Stimulated activated CD8-positive, alpha-beta memory T cell treated with anti-CD3 and anti-CD28 coated beads, Interleukin-12 subunit alpha, Interleukin-12 subunit beta, amount 100 ng/mL, for 24 hours (primary cell): ENCODE results near the gene ZDHHC8.

ENCODE experiments used
- DNase-seq: peaks from one replicate; pipeline ENCODE4 v3.0.0-alpha.2; 2020; ENCODE audit errors: extremely low read depth

Gene ZDHHC8

DNA sequence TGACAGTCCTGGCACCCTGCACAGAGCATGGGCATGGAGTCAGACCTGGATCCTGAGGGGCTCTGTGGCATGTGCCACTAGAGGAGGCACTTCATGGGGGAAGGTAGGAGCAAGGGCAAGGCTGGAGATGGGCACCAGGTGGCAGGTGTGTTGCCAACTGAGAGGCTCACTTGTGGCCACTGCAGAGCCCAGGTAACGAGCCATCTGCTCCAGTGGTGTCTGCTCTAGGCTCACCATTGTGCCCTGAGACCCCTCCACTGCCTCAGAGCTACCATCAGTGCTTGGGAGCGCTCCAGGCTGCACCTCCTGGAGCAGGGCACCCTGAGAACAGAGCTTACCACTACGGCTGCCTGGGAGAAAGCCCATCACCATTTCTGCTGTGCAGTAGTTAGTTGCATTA, 1.3 kb upstream of the ZDHHC8 start:
- DNase-seq, result no peak

DNA sequence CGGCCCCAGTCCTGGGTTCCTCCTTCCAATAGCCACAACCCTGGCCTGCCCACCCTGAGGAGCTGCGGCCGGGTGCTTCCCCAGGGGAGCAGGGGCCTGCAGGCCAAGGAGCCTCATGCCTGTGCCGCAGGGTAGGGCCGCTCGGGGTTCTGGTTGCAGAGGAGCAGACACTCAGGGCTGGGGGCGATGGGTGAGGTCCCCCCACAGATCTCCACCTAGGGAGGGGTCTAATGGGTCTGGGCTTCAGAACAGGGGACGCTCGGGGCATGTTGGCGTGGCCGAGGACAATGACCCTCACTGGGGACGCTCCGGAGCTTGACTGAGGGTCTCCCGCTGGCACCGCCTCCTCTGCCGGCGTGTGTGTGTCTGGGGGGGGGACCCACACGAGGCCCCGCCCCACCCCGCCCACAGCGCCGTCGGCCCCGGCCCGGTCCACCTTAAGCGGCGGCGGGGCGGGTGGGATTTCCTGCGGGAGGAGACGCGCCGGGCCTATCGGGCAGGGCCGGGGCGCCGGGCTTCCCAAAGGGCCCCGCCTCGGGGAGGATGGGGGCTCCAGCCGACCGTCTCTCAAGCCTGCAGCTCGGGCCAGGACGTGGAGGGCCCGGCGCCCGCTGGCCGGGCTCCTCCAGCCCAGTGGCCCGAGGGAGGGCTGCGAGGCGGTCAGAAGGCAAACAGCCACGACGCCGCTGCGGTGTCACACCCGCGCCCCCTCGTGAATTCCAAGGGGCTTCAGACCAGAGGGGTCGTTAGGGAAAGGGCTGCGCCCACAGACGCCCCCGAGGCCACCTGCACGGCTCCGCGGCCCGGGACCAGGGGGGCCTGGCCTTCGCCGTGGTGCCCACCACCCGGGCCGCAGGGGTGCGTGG, 640 bp upstream of the ZDHHC8 start:
- peak; percentile 58 for DNase-seq

DNA sequence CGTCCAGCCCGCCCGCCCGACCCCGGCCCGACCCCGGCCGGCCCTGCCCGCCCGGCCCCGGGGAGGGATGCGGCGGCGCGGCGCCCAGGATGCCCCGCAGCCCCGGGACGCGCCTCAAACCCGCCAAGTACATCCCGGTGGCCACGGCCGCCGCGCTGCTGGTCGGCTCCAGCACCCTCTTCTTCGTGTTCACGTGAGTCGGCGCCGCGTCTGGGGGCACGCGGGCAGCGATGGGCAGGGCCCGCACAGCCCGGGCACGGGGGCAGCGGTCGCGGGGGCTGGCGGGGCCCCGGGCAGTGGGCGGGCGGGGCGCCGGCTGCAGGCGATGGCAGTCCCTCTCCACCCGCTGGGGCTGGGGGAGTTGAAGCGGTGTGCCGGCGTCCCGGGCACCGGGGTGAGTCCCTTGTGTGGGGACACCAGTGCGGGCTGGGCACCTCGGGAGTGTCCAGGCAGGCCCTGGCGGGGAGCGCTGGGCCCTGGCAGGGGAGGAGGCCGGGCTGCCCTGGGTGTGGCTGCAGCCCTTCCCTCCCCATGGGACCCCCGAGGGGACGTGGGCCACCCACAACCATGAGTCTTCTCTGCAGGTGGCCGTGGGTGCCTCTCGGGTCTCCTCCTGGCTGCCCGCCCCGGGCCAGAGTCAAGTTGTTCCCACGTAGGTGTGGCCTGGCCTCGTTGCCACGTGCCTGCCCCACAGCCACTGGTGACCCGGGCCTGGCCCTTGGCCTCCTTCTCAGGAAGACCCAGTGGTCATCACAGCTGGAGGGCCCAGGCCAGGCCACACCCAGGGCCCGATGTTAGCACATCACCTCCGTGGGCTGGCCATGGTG, 468 bp downstream of the ZDHHC8 start:
- no peak for DNase-seq

DNA sequence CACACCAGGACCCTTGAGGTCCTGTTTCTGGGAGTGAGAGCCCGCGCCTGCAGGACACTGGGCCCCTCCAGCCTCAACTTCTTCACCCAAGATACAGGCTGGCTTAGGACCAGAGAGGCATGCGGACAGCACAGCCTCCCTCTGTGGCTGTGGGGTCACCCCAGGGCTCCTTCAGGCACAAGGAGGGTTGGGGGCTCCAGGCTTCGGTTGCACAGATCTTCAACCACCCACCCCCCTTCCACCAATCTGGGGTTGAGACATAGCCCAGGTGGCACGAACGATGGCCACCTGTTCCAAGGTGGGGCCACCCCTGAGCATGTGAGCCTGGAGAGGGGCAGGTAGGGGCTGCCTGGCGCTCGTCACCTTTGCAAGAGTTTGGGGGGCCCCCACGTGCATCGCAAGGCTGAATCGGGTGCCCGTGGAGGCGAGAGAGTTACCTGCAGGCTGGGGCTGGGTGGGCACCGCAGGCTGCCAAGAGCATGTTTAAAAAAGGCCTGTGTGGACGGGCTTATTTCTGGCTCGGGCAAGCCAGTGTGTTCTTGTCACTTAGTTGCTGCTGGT, 1.2 kb downstream of the ZDHHC8 start:
- DNase-seq, result no peak

DNA sequence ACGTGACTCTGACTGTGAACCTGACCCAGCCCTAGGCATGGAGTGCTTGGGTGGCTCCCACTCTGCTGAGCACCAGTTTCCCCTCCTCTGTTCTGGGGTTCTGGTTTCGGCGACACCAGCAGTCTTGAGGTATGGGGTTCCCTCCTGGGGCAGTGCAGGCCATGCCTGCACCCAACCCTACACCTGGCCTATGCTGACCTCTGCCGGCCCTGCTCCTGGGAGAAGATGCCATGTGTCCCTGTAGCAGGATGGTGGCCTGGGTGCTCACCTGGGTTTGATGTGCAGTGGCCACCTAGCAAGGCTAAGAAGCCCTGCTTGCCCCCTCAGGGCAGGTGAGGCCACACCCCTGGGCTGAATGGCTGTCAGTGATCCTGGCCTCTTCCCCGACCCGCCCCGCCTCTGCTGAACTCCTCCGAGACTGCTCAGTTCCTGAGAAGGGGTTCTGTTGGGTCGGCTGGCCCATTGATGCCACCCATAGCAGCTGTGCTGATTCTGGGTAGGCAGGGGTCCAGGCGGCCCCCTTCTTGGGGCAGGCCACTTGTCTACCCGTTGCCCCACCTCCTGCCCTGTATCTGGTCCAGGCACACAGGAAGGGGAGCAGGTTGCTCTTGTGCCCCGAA, 2.4 kb downstream of the ZDHHC8 start:
- no peak for DNase-seq

DNA sequence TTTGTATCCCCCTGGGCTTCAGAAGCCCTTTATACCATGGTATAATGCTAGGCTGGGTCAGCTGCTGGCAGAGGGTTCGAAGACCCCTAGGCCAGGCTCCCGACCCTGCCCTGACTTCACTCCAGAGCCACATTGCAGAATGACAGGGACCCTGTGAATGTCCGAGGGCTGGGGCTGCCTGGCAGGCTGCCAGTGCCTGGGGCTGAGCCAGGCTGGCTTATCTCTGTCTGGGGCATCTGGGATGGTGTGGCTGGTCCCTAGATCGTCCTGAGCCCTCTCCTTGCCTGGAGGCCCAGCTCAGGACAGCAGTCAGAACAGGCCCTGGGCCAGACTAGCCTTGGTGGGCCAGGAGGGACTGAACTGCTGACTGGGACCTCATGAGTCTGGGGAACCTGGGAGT, 3.7 kb downstream of the ZDHHC8 start:
- DNase-seq, result no peak

DNA sequence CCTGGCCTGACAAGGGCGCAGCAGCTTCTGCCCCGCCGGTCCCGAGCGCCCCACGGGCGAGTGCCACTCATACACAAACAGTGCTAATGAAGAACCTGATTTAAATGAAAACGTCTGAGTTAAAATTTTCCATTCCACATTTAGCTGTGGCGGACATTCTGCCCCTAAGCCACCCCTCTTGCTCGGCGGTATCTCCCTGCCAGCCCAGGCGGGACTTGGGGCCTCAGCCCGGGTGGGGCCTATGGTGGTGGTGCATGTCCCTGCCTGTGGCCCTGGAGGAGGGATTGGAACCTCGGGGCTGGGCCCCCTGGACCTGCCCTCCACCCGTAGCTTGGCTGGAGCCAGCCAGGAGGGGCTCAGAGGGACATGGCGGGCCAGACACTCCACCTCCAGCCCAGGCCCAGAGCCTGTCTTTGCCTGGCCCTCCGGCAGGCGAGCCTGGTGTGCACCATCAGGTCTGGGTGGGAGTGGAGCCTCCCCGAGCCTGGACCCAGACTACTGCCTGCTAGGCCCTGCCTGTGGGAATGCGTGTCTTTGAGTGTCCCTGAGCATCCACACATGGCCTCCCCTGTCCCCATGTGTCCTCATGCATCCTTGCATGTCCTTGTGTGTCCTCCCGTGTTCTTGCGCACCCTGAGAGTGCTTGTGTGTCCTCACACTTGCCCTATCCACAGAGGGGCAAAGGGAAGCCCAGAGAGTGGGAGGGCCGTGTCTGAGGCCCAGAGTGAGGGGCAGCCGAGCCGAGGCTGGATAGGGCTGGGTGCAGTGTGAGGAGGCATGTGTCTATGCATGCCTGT, 4.4 kb downstream of the ZDHHC8 start:
- no peak for DNase-seq

DNA sequence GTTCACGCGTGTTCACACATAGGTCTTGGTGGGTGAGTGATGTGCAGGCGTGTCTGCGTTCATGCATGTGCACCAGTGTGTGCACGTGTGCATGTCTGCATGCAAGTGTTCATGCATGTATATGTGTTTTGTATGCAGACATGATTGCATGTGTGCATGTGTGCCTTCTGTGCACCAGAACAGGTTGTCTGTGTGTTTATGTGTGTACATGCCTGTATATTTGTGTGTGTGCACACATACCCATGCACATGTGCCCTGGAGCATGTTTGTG, 4.9 kb downstream of the ZDHHC8 start:
- DNase-seq, result no peak

DNA sequence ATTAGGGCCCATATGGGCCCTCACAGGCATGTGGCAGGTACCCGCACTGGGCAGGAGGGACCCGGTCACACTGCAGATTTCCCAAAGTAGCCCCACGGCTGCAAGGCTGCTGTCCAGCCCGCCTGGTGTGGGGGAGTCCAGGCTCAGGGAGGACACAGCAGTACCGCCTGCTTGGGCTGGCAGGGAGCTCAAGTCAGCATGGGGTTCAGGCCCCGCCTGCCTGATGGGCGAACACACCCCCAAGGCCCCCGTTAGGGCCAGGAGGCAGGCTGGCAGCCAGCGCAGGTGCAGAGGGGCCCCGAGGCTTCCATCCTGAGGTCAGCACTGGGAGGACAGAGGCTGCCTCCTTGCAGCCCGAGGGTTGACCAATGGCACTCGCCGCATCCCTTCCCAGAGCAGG, 5.5 kb downstream of the ZDHHC8 start:
- no peak for DNase-seq

DNA sequence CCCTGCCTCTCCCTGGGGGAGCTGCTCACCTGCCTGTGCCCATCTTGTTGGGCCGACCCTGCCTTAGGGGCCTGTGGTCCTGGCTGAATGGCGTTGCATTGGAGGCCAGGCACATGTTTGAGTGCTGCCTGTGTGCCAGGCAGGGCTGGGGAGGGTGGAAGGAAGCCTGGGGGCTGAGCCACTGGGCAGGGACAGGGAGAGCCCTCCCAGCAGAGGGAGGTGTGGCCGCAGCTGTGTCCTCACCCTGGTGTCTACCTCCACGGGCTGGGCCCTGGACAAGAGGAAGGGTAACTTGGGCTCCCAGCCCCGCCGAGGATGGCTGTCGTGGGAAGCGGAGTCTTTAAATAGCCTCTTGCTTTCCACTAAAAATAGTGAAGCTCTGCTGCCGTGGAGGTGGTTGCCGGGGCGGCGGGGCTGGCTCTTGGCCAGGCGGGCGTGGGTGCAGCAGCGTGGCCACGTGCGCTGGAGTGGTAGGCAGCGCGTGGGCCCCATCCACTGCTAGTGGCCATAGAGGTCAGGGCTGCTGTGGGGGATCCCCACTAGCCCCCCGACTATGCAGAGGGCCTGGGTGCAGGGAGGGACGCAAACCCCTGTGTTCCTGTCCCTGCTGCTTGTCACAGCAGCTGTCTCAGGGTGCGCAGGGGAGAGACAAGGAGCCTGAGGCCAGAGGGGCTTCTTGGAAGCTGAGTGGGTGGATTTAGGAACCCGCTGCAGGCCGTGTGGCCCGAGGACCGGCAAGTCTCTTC, 6.2 kb downstream of the ZDHHC8 start:
- no peak for DNase-seq

DNA sequence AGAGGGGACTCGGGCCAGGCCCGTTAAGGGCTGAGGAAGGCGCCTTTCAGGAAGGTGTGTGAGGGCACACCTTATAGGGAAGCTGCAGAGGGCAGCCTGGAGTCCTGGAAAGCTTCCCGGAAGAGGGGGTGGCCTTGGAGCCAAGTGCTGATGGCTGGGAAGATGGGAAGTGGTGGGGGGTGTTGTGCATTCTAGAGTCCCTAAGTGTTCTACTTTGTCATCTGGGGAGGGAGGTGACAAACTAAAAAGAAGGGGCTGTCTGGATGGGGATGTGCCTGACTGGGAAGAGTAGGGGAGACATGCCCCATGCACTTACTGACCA, 6.8 kb downstream of the ZDHHC8 start:
- DNase-seq, result no peak

DNA sequence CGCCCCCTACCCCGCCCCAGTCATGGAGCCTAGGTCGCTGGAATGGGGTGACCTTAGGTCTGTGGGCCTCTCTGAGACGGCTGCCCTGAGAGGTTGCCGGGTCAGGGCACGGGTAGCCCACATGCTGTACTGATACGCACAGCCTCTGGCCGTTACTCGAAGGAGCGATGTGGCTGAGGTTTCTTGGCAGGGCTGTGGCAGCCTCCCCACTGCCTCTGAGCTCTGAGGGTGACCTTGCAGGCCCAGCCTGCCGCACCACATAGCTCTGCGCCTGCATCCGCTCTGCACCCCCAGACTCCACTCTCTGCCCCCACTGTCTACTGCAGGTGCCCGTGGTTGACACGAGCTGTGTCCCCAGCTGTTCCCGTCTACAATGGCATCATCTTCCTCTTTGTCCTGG, 7.3 kb downstream of the ZDHHC8 start:
- DNase-seq, result no peak

DNA sequence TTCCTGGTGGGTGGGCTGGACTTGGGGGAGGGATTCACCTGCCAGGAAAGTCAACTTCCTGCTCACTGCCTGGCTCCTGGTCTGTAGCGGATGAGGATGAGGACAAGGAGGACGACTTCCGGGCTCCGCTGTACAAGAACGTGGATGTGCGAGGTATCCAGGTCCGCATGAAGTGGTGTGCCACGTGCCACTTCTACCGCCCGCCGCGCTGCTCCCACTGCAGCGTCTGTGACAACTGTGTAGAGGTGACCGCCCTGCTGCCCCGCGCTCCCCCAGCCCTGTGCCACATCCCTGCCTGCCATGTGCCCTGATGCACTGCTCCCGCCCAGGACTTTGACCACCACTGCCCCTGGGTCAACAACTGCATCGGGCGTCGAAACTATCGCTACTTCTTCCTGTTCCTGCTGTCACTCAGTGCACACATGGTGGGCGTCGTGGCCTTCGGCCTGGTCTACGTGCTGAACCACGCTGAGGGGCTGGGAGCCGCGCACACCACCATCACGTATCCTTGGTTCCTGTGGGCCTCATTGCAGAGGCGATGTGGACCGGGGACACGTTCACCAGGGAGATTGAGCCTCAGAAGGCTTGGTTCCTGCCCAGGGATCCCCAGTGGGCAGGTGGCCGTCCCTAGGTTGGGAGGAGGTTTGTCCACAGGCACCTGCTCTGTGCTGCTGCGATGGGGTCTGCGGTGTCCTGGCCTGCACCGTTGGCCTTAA, 7.9 kb downstream of the ZDHHC8 start:
- DNase-seq, result no peak

DNA sequence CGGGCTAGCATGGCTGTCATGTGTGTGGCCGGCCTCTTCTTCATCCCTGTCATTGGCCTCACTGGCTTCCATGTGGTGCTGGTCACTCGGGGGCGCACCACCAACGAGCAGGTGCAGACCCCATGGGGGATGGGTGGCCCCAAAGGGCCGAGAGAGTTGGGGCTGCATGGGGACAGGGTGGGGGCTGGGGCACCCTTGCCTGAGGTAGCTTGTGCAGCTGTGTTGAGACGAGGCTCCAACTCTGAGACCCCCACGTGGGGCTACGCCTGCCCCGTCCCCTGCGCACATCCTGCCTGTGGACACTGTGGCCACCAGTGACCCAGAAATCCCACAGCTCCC, 8.5 kb downstream of the ZDHHC8 start:
- DNase-seq, result no peak

DNA sequence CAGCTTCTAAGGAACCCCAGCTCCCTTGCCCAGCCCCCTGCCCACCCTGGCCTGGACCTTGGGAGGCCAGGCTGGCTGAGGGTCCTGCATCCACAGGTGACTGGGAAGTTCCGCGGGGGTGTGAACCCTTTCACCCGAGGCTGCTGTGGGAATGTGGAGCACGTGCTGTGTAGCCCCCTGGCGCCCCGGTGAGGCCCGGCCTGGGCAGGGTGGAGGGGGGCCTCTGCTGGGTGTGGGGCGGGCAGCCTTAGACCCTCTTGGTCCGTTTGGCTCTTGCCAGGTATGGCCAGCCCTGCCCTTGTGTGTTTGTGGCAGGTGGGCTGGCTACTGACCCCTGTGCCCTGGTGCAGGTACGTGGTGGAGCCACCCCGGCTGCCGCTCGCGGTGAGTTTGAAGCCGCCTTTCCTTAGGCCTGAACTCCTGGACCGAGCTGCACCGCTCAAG, 8.9 kb downstream of the ZDHHC8 start:
- DNase-seq, result no peak

DNA sequence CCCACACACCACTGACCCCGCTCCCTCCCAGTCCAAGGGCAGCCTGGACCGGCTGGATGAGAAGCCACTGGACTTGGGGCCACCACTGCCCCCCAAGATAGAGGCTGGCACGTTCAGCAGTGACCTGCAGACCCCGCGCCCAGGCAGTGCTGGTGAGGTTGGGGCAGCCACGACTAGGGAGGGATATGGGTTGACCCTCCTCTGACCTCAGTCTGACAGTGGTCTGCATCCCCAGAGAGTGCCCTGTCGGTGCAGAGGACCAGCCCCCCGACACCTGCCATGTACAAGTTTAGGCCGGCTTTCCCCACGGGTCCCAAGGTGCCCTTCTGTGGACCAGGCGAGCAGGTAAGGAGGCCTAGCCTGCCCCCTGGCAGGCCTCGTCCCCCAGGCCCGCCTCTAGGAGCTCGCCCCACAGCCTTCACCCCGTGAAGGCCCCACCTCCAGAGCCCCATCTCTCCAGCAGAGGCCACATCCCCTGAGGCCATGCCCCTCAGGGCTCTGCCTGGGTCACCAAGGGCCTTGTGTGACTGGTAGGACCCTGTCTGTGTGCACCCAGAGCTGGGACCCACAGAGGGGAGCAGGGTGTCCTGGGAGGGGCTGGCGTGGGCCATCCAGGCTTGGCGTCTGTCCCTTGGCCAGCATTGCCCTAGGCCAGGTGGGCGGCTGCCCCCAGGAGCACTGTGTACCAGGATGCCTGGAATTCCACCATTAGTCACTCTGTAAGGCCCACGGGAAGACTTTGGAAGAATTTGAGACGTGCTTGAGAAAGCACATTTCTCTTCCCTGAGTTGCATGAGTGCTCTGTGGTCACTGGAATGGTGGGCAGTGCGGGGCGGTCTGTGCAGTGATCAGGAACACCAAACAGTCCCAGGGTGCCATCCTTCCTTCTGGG, 9.8 kb downstream of the ZDHHC8 start:
- DNase-seq, result no peak

DNA sequence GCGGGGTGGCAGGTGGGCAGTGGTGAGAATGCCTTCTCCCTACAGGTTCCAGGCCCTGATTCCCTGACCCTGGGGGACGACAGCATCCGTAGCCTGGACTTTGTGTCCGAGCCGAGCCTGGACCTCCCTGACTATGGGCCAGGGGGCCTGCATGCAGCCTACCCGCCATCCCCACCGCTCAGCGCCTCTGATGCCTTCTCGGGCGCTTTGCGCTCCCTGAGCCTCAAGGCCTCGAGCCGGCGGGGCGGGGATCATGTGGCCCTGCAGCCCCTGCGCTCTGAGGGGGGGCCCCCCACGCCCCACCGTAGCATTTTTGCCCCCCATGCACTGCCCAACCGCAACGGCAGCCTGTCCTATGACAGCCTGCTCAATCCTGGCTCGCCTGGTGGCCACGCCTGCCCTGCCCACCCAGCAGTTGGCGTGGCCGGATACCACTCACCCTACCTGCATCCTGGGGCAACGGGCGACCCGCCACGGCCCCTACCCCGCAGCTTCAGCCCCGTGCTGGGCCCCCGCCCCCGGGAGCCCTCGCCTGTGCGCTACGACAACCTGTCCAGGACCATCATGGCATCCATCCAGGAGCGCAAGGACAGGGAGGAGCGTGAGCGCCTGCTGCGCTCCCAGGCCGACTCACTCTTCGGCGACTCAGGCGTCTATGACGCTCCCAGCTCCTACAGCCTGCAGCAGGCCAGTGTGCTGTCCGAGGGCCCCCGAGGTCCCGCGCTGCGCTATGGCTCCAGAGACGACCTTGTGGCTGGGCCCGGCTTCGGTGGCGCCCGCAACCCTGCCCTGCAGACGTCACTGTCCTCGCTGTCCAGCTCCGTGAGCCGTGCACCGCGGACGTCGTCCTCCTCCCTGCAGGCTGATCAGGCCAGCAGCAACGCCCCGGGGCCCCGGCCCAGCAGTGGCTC, 11.4 kb downstream of the ZDHHC8 start:
- no peak for DNase-seq

DNA sequence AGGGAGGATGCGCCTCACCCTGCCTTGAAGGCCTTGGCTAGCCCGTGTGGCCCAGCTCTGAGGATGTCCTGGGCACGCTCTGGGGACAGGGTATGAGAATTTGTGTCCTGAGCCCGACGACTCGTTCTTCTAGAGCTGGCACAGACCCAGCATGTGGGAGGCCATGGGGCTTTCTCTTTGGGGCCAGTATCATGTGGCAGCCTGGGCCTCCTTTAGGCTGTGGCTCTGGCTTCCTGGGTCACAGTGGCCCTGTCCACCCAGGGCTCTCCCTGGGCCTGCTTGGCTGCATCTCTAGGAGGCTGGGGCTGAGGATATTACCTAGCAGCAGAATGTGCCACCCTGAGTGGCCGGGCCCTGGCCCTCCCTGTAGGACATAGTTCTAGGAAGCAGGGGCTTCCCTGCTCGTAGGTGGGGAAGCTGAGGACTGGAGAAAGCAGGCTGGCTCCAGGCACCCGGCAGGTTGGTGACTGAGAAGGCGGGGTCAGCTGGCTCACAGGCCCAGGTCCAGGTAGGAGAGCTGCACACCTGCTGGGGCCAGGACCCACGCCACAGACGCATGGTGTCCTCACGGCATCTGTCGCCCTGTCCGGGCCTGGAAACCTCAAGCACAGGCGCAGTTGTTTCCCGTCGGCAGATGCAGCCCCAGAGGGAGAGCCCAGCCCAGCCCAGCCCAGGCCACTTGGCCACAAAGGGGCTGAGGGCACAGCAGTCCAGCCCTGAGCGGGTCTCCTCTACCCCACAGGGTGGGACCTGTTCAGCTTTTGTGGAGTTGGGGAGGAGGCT, 12.5 kb downstream of the ZDHHC8 start:
- DNase-seq, result no peak
